K562 (cell line): ENCODE results near the gene AMFR. TPM values are rescaled to one million over a fixed set of nuclear protein-coding genes. Genes with fewer than 3 reads are reported as not detected.

Experiments
- CHD7 ChIP-seq: fragments of 200-600 bp; sonication (generic); IDR thresholded peaks from one replicate; pipeline ENCODE4 v1.6.1; 2012; ENCODE audit warnings: mild to moderate bottlenecking, low read depth, low read length, inconsistent platforms
- ESRRA ChIP-seq: fragments of 450-650 bp; IDR thresholded peaks from 2 replicates; pipeline ENCODE4 v1.6.1; 2014; ENCODE audit warnings: low read depth, mild to moderate bottlenecking, moderate library complexity, borderline replicate concordance
- REST ChIP-seq, 2 experiments: fragments of 450-650 bp; formaldehyde crosslinking in 1 of 2; IDR thresholded peaks; 2 replicates each; pipeline versions ENCODE4 v1.4.0 to v1.6.1; 2014 to 2020; ENCODE audit warnings: mild to moderate bottlenecking in 2 of 2, borderline replicate concordance in 1 of 2, low read depth in 1 of 2
- polyA plus RNA-seq, 8 experiments: library from polyadenylated mRNA; depleted of rRNA in 4 of 8; stranded (reverse) in 5 of 8; unstranded in 3 of 8; fragments of >200 nt; fragmentation: Nextera tagmentation in 2 of 8; fragmentation: Illumina TruSeq in 1 of 8; extraction: Ambion mirVana in 2 of 8; extraction: Trizol in 1 of 8; gene quantifications; 2 replicates each; pipeline versions ENCODE4 v1.2.1 to v1.2.3, GENCODE V29; 2011 to 2014; ENCODE audit warnings: inconsistent platforms in 1 of 8, missing spikeins in 1 of 8
- total RNA-seq, 7 experiments: library from RNA; depleted of rRNA in 6 of 7; stranded (reverse); fragments of >200 nt in 6 of 7; fragmentation: Illumina TruSeq in 2 of 7; extraction: Trizol in 2 of 7; gene quantifications; 2 replicates each; pipeline versions ENCODE4 v1.2.1 to v1.2.3, GENCODE V29; 2011 to 2021; ENCODE audit warnings: low replicate concordance in 1 of 7

The AMFR gene
- total and polyA plus RNA-seq, 9 of the 15 experiments (the other 6 are each of a cell fraction or from before 2014, with no cell fraction given) = 15.6 to 113 (median 58.4) TPM

DNA sequence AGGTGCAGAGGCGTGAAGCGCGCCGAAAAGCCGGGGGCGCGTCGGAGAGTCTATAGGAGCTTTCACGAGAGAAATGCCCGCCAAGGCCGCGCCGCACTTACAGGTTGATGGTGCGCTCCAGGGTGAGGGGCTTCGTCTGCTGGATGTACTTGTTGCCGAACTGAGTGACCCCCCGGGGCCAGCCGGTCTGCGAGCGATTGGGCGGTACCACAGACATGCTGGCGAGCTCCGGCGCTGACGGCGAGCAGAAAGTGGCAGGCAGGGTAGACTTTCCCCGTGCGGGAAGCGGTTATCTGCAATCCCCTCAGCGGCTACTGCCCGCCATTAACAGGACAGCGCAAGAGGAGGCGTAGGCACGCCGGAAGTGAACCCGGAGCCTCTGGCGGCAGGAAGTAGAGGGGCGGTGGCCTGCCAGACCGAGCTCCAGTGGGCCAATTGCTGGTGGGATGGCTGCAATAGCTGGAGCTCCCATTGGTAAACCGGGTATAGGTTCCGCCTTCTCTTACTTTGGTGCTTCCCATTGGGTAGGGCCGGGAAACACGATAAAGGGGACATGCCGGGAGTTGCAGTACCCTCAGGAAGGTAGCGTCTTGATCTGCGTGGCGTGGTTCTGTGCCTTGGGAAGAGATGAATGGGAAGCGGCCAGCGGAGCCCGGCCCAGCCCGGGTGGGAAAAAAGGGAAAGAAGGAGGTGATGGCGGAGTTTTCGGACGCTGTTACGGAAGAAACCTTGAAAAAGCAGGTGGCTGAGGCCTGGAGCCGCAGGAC lies 25.8 kb upstream of the AMFR start, which contains the start of the genes NUDT21 and OGFOD1 (continued):
- TF ChIP-seq CHD7 (no peak), ESRRA (no peak), REST (IDR thresholded peaks at IDR 0.05; ENCODE audit: borderline replicate concordance) (no peak), REST (CRISPR knock-in tag; IDR thresholded peaks at IDR 0.05; ENCODE audit: low read depth) (no peak)
